ENCODE results near the gene WNT7B. TPM values are rescaled to one million over a fixed set of nuclear protein-coding genes. Genes with fewer than 3 reads are reported as not detected.

Gene WNT7B
- total and polyA plus RNA-seq, 2 of the 8 experiments (the other 6 are each of a cell fraction or from before 2014, with no cell fraction given): 0.14 to 0.24 TPM

- no peak for FAIRE-seq
- ChIA-PET POLR2A (ENCODE audit: partially characterized antibody) (interaction anchor here (0.7 to 1.2 kb wide), 4 partner anchors 34 to 89 kb away, joined by 3 to 4 read pairs (median 3); no protein-coding TSS in a partner anchor), CTCF (ENCODE audit: partially characterized antibody) (interaction anchor here (0.8 to 5.8 kb wide), 7 partner anchors 13 to 113 kb away, joined by 3 to 147 read pairs (median 32); no protein-coding TSS in a partner anchor)
- Histone ChIP-seq H3K56ac (replicated peaks; ENCODE audit: insufficient read length, low read depth, low read length) (no peak overlapping the region), H2AFZ (ENCODE audit: low read length) (no peak overlapping the region), H3K36me3 (ENCODE audit: control insufficient read depth in 2 of 4, insufficient read depth in 4 of 4, low read length in 3 of 4) (no peaks in the 10 kb centered on the region), H3K23ac (ENCODE audit: insufficient read length) (no peak overlapping the region), H2BK120ac (replicated peaks; ENCODE audit: low read depth, low read length) (no peak overlapping the region), H3K27ac (ENCODE audit: low read depth, low read length) (no peak overlapping the region), H3K9me3 (ENCODE audit: insufficient read depth in 2 of 2, low read depth in 1 of 2, low read length in 1 of 2) (no peaks in the 10 kb centered on the region; a peak in 1 of 4 replicates), H2BK5ac (ENCODE audit: low read depth, low read length) (no peak overlapping the region), H3K4me2 (ENCODE audit: insufficient read depth in 1 of 2, low read depth in 2 of 2, low read length in 2 of 2) (no peak overlapping the region), H3K4me1 (replicated peaks in 1 of 4; ENCODE audit: control insufficient read depth in 3 of 4, insufficient read depth in 4 of 4, low read length in 3 of 4) (peaks cover 0 to 8% (median 4%) of the 10 kb centered on the region in 4 experiments; a peak in 6 of 7 replicates), H3K4me3 (ENCODE audit: extremely low read depth in 1 of 4, insufficient read depth in 2 of 4, low read depth in 3 of 4, low read length in 4 of 4) (no peak overlapping the region), H4K8ac (ENCODE audit: extremely low read depth, insufficient read depth, low read length) (no peak overlapping the region), H3K14ac (ENCODE audit: insufficient read length) (no peak overlapping the region), H2BK20ac (ENCODE audit: low read length) (no peak overlapping the region), H3K79me2 (ENCODE audit: control insufficient read depth in 1 of 2, insufficient read depth in 2 of 2, low read length in 2 of 2) (no peaks in the 10 kb centered on the region), H2BK15ac (ENCODE audit: low read length) (no peak overlapping the region), H2AK5ac (ENCODE audit: low read depth, low read length) (no peak overlapping the region), H3K4ac (replicated peaks; ENCODE audit: insufficient read length, low read depth, low read length) (no peak overlapping the region), H4K20me1 (replicated peaks in 1 of 2; ENCODE audit: control insufficient read depth in 1 of 2, insufficient read depth in 2 of 2, low read length in 2 of 2) (no peaks in the 10 kb centered on the region), H3K18ac (ENCODE audit: extremely low read depth, low read length) (no peak overlapping the region), H3K9ac (replicated peaks in 1 of 4; ENCODE audit: extremely low read depth in 1 of 4, low read depth in 3 of 4, low read length in 3 of 4) (no peak overlapping the region), H3K27me3 (replicated peaks in 1 of 4; ENCODE audit: control insufficient read depth in 3 of 4, extremely low read depth in 1 of 4, insufficient read depth in 3 of 4, low read length in 3 of 4) (no peaks in the 10 kb centered on the region), H3K23me2 (ENCODE audit: low read depth, low read length) (peaks cover 5% of the 10 kb centered on the region; the same call in 1 of the 2 replicates), H3K79me1 (ENCODE audit: low read depth, low read length) (no peaks in the 10 kb centered on the region), H4K5ac (ENCODE audit: insufficient read length, low read depth, low read length) (no peak overlapping the region), H2BK12ac (ENCODE audit: low read depth, low read length) (no peak overlapping the region), H4K91ac (replicated peaks; ENCODE audit: insufficient read length, low read length) (no peak overlapping the region)
- no peak for TF ChIP-seq POLR2AphosphoS5 (IDR thresholded peaks at IDR 0.05; ENCODE audit: low read depth, low read length)
- 85% methylated on average over 9 of the region's 9 CpGs; no CpG with 5 or more reads in 1 of the 2 experiments for WGBS, 2 experiments (ENCODE audit: extremely low coverage in 1 of 2, insufficient coverage in 1 of 2, insufficient read length in 1 of 2, insufficient replicate concordance in 2 of 2, low coverage in 1 of 2, low lambda C conversion rate in 2 of 2, missing lambda C conversion rate in 1 of 2)
- DNase-seq (ENCODE audit: low read depth in 1 of 2, low spot score in 2 of 2): no peak
Observed at GRCh38 chr22:46008836-46009596, 32.1 kb upstream of the WNT7B start.
